ENCODE measurements around the gene LIN7A. TPM values are rescaled to one million over a fixed set of nuclear protein-coding genes. Genes with fewer than 3 reads are reported as not detected.

LIN7A gene
- total RNA-seq, 6 experiments from 2014 or later, result 13.4 to 23.0 (median 20.2) TPM

DNA sequence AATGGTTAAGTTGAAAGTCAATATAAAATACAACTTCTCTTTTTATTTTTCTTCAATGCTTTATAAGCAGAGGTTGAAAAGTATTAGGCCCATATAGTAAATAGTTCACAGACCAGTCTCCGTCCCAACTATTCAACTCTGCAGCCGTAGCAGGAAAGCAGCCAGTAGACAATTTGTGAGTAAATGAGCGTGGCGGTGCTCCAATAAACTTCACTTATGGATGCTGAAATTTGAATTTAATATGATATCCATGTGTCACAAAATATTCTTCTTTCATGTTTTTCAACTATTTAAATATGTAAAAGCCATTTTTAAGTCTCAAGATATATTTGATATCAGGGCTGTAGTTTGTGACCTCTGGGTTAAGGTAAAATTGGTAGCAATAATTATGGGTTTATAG lies 17.7 kb downstream of the LIN7A start:
- intact Hi-C loops (cut with DNase I), result no loop called here
- Histone ChIP-seq H3K36me3 (no peaks in the 10 kb centered on the region), H3K4me3 (no peak overlapping the region), H3K27ac (no peak overlapping the region), H3K27me3 (no peaks in the 10 kb centered on the region), H3K9me3 (no peaks in the 10 kb centered on the region), H3K4me1 (peaks cover 0 to 40% (median 16%) of the 10 kb centered on the region in 4 donors)
- WGBS (ENCODE audit: insufficient coverage, low coverage, low lambda C conversion rate, missing lambda C conversion rate), result 91% methylated on average over 4 of the region's 4 CpGs
- TF ChIP-seq, protein P1, sequence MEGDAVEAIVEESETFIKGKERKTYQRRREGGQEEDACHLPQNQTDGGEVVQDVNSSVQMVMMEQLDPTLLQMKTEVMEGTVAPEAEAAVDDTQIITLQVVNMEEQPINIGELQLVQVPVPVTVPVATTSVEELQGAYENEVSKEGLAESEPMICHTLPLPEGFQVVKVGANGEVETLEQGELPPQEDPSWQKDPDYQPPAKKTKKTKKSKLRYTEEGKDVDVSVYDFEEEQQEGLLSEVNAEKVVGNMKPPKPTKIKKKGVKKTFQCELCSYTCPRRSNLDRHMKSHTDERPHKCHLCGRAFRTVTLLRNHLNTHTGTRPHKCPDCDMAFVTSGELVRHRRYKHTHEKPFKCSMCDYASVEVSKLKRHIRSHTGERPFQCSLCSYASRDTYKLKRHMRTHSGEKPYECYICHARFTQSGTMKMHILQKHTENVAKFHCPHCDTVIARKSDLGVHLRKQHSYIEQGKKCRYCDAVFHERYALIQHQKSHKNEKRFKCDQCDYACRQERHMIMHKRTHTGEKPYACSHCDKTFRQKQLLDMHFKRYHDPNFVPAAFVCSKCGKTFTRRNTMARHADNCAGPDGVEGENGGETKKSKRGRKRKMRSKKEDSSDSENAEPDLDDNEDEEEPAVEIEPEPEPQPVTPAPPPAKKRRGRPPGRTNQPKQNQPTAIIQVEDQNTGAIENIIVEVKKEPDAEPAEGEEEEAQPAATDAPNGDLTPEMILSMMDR (IDR thresholded peaks at IDR 0.05), result no peak
- TF ChIP-seq POLR2A (IDR thresholded peaks at IDR 0.05), result no peak
- ATAC-seq (no peak), DNase-seq (no peak)

DNA sequence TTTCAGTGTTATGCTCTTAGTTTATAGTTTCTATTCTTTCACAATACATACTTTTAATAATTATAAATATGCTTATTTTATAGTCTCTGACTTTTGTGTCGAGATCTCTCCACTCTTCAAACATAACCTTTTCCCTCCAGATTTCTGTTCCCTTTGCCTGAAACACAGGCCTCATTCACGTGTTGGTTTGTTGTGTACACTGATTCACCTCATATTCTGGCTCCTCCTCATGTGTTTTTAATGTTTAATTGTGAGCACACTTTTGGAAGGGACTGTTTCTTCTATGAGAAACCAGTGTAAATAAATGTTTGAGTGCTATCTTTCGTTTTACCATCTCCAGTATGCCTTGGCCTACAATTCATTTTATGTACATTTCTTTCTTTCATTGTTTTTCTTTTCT lies 20.1 kb downstream of the LIN7A start:
- ATAC-seq, result peak; percentile 94 to 98 (median 95)
- Histone ChIP-seq H3K9me3 (no peaks in the 10 kb centered on the region), H3K27me3 (no peaks in the 10 kb centered on the region), H3K27ac (peak overlapping the region; percentile 43 to 89 (median 69)), H3K4me1 (peaks cover 0 to 26% (median 8%) of the 10 kb centered on the region in 4 donors), H3K36me3 (no peaks in the 10 kb centered on the region), H3K4me3 (no peak overlapping the region)
- 27% methylated on average over 3 of the region's 3 CpGs for WGBS (ENCODE audit: insufficient coverage, low coverage, low lambda C conversion rate, missing lambda C conversion rate)
- intact Hi-C loops (cut with DNase I), result no loop called here
- DNase-seq, result peak in 1 of 3 donors; percentile 65
- no peak for TF ChIP-seq POLR2A (IDR thresholded peaks at IDR 0.05)
- TF ChIP-seq, protein P1 (IDR thresholded peaks at IDR 0.05), result no peak

- H3K9me3 ChIP-seq, result no peaks in the 10 kb centered on the region
- no peak overlapping the region for H3K4me3 ChIP-seq
- no peaks in the 10 kb centered on the region for H3K27me3 ChIP-seq
- no peak overlapping the region for H3K27ac ChIP-seq
- TF ChIP-seq POLR2A (IDR thresholded peaks at IDR 0.05), result no peak
- TF ChIP-seq, protein P1 (IDR thresholded peaks at IDR 0.05), result no peak
- no peak for DNase-seq
- H3K4me1 ChIP-seq, result peaks cover 0 to 16% (median 6%) of the 10 kb centered on the region in 4 donors
- 81% methylated on average over 11 of the region's 13 CpGs for WGBS (ENCODE audit: insufficient coverage, low coverage, low lambda C conversion rate, missing lambda C conversion rate)
- H3K36me3 ChIP-seq, result no peaks in the 10 kb centered on the region
- intact Hi-C loops (cut with DNase I), result no loop called here
- no peak for ATAC-seq
Measured at GRCh38 chr12:80912901-80913770, 24.6 kb downstream of the LIN7A start.

GRCh38 chr12:80909370-80909769 lies 28.4 kb downstream of the LIN7A start:
- no peak for TF ChIP-seq POLR2A (IDR thresholded peaks at IDR 0.05)
- TF ChIP-seq, protein P1 (IDR thresholded peaks at IDR 0.05), result no peak
- 97% methylated on average over 6 of the region's 6 CpGs for WGBS (ENCODE audit: insufficient coverage, low coverage, low lambda C conversion rate, missing lambda C conversion rate)
- ATAC-seq, result no peak
- Histone ChIP-seq H3K36me3 (no peaks in the 10 kb centered on the region), H3K9me3 (no peaks in the 10 kb centered on the region), H3K27ac (no peak overlapping the region), H3K4me3 (no peak overlapping the region), H3K4me1 (no peaks in the 10 kb centered on the region), H3K27me3 (no peaks in the 10 kb centered on the region)
- intact Hi-C loops (cut with DNase I), result no loop called here
- DNase-seq, result no peak
